ENCODE data around the gene KCNH2. TPM values are rescaled to one million over a fixed set of nuclear protein-coding genes. Genes with fewer than 3 reads are reported as not detected.

Gene KCNH2
- polyA plus RNA-seq, 1 of the 3 experiments (the other 2 are of a cell fraction), result 2.2 TPM

DNA sequence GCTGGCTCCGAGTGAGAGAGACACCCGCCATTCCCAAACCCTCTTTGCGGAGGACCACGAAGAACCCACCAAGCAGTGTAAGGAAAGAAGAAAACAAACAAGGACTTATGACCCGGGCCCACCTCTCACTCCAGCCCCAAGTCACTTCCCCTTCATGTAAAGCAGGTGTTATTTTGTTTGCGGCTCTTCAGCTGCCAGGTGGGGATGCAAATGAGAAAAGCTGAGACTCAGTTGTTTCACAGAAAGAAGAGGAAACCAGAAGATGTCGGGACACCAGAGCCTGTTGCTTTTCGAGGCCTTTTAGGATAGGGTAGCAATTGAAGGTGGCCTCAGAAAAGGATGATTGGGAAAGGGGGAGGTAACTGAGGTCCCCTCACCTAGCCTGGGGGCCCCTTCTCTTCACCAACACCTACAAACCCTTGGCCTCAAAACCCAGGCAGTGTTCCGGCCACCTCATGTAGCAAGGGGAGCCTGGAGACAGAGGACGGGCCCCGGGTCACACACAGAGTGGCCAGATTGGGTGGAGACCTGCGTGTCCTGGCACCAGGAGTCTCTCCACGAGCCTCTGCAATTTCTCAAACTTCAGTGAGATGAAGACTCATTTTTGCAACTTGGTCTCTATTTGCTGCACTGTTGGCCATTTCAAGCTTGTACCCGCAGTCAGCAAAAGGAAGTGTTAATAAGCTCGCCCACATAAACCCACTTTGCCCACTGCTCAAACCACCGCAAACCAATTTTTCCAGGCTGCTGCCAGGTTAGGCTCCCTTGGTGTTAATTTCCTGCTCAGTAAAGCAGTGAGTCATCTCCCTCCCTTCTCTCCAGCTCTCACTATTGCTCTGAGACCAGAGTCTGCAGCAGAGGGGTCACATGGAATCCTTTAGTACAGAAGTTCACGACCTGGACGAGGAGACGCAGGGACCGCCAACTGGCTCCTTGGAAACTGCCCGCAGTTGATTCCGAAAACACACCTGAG, 80.3 kb downstream of the KCNH2 start:
- H3F3A ChIP-seq (replicated peaks; ENCODE audit: insufficient read depth), result no peaks in the 10 kb centered on the region
- TF ChIP-seq SMC3 (IDR thresholded peaks at IDR 0.05; ENCODE audit: low read depth, low read length) (no peak), IRF3 (IDR thresholded peaks at IDR 0.05; ENCODE audit: low read depth, low read length) (no peak), CTCF (IDR thresholded peaks at IDR 0.05) (no peak), SIN3A (IDR thresholded peaks at IDR 0.05; ENCODE audit: borderline replicate concordance, low read depth, low read length) (no peak), RCOR1 (IDR thresholded peaks at IDR 0.05; ENCODE audit: low read length) (no peak), TAF1 (IDR thresholded peaks at IDR 0.05; ENCODE audit: borderline replicate concordance, low read depth, low read length) (no peak), ELF1 (IDR thresholded peaks at IDR 0.05) (no peak)

GRCh38 chr7:150896562-150897209, 81.4 kb downstream of the KCNH2 start:
- POLR2A ChIA-PET, result no interaction called here
- no peak for TF ChIP-seq TEAD4 (IDR thresholded peaks at IDR 0.05; ENCODE audit: borderline replicate concordance, insufficient read depth)
- TF ChIP-seq TCF12 (IDR thresholded peaks at IDR 0.05), result no peak
- no peak for TF ChIP-seq RAD21 (IDR thresholded peaks at IDR 0.05; ENCODE audit: low read length)
- TF ChIP-seq EZH2phosphoT487 (IDR thresholded peaks at IDR 0.05; ENCODE audit: borderline replicate concordance, low read depth), result no peak
- TF ChIP-seq USF2 (IDR thresholded peaks at IDR 0.05; ENCODE audit: borderline replicate concordance, low read depth, low read length), result no peak
- TF ChIP-seq, protein P1, sequence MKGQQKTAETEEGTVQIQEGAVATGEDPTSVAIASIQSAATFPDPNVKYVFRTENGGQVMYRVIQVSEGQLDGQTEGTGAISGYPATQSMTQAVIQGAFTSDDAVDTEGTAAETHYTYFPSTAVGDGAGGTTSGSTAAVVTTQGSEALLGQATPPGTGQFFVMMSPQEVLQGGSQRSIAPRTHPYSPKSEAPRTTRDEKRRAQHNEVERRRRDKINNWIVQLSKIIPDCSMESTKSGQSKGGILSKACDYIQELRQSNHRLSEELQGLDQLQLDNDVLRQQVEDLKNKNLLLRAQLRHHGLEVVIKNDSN (IDR thresholded peaks at IDR 0.05; ENCODE audit: borderline replicate concordance, low read depth), result no peak
- no peak for TF ChIP-seq PBX3 (IDR thresholded peaks at IDR 0.05)
- TF ChIP-seq MAX (IDR thresholded peaks at IDR 0.05; ENCODE audit: low read depth), result no peak
- TF ChIP-seq ELF1 (IDR thresholded peaks at IDR 0.05), result no peak

More for the DNA sequence above, 80.3 kb downstream of the KCNH2 start:
- no peak overlapping the region for H3K4me3 ChIP-seq (ENCODE audit: low read depth in 2 of 2, low read length in 1 of 2)
- peaks cover 0 to 47% of the 10 kb centered on the region in 2 experiments; a peak in 1 of 4 replicates for H3K4me1 ChIP-seq (ENCODE audit: control insufficient read depth in 1 of 2, insufficient read depth in 2 of 2, low read depth in 1 of 2, low read length in 1 of 2)
- H3K36me3 ChIP-seq (replicated peaks in 1 of 2; ENCODE audit: control insufficient read depth in 1 of 2, insufficient read depth in 2 of 2, low read length in 1 of 2), result no peaks in the 10 kb centered on the region
- no peaks in the 10 kb centered on the region for H3K27me3 ChIP-seq (ENCODE audit: insufficient read depth)
- WGBS (ENCODE audit: low lambda C conversion rate), result 56% methylated on average over 22 of the region's 22 CpGs
- no peak overlapping the region for H3K27ac ChIP-seq (ENCODE audit: low read depth in 2 of 2, low read length in 1 of 2)
- ChIA-PET CTCF (interaction anchor here (0.6 to 13.8 kb wide), 80 partner anchors 9 to 512 kb away, joined by 3 to 280 read pairs (median 6); partner anchors contain the start of genes ABCB8, AOC1, CDK5 and KCNH2), POLR2A (interaction anchor here (0.8 to 1.6 kb wide), 5 partner anchors 65 to 120 kb away, joined by 3 to 8 read pairs (median 3); no protein-coding TSS in a partner anchor)
- no peaks in the 10 kb centered on the region for H4K20me1 ChIP-seq (ENCODE audit: insufficient read depth)
- no peak overlapping the region for H3K4me2 ChIP-seq
- no peak overlapping the region for H2AFZ ChIP-seq (ENCODE audit: low read depth)
- no peak for DNase-seq
- no peaks in the 10 kb centered on the region for H3K9me3 ChIP-seq
- no peaks in the 10 kb centered on the region for H3K9me2 ChIP-seq
- H3K9ac ChIP-seq, result no peak overlapping the region
- H3K79me2 ChIP-seq (ENCODE audit: insufficient read depth), result no peaks in the 10 kb centered on the region

More at GRCh38 chr7:150896562-150897209, 81.4 kb downstream of the KCNH2 start:
- Histone ChIP-seq H3K4me1 (ENCODE audit: control insufficient read depth in 1 of 2, insufficient read depth in 2 of 2, low read depth in 1 of 2, low read length in 1 of 2) (peaks cover 0 to 36% of the 10 kb centered on the region in 2 experiments; a peak in 1 of 4 replicates), H3K27ac (ENCODE audit: low read depth in 2 of 2, low read length in 1 of 2) (no peak overlapping the region), H2AFZ (ENCODE audit: low read depth) (no peak overlapping the region), H4K20me1 (ENCODE audit: insufficient read depth) (no peaks in the 10 kb centered on the region), H3K27me3 (ENCODE audit: insufficient read depth) (no peaks in the 10 kb centered on the region), H3F3A (replicated peaks; ENCODE audit: insufficient read depth) (no peaks in the 10 kb centered on the region), H3K79me2 (ENCODE audit: insufficient read depth) (no peaks in the 10 kb centered on the region), H3K9me3 (no peaks in the 10 kb centered on the region), H3K4me2 (no peak overlapping the region), H3K4me3 (ENCODE audit: low read depth in 2 of 2, low read length in 1 of 2) (no peak overlapping the region), H3K9ac (no peak overlapping the region), H3K36me3 (replicated peaks in 1 of 2; ENCODE audit: control insufficient read depth in 1 of 2, insufficient read depth in 2 of 2, low read length in 1 of 2) (no peaks in the 10 kb centered on the region), H3K9me2 (no peaks in the 10 kb centered on the region)
- CTCF ChIA-PET, result interaction anchor here (0.7 to 13.8 kb wide), 8 partner anchors 19 to 214 kb away, joined by 3 to 280 read pairs (median 74); partner anchors contain the start of genes KCNH2 and NOS3
- no peak for DNase-seq
- 38% methylated on average over 10 of the region's 10 CpGs for WGBS (ENCODE audit: low lambda C conversion rate)
